Heart left ventricle (tissue), 16 donors: ENCODE measurements around the gene GAD2. TPM values are rescaled to one million over a fixed set of nuclear protein-coding genes. Genes with fewer than 3 reads are reported as not detected.

Experiments
- ATAC-seq, 4 donors: fragments of 200-7000 bp; cut with Tn5 transposase; one replicate each; pipeline ENCODE4 v1.9.1; 2020 to 2022; ENCODE audit warnings: moderate library complexity in 4 of 4, mild to moderate bottlenecking in 3 of 4, moderate number of reproducible peaks in 1 of 4
- DNase-seq, 5 donors: peaks; one replicate each; pipeline ENCODE4 v3.0.0-alpha.2; 2020
- H3K27ac ChIP-seq, 12 donors: fragments of 200-600 bp; sonication (generic) in 4 of 12; one replicate each; pipeline versions ENCODE4 v1.5.0 to v1.8.0; 2016 to 2022; ENCODE audit warnings: mild to moderate bottlenecking in 2 of 12
- H3K27me3 ChIP-seq, 9 donors: fragments of 200-600 bp; sonication (generic) in 2 of 9; one replicate each; pipeline versions ENCODE4 v1.5.1 to v1.8.0; 2016 to 2022; ENCODE audit warnings: mild to moderate bottlenecking in 3 of 9
- H3K36me3 ChIP-seq, 9 donors: fragments of 200-600 bp; sonication (generic) in 2 of 9; one replicate each; pipeline versions ENCODE4 v1.5.0 to v1.8.0; 2018 to 2022; ENCODE audit warnings: mild to moderate bottlenecking in 2 of 9
- H3K4me1 ChIP-seq, 12 donors: fragments of 200-600 bp; sonication (generic) in 4 of 12; one replicate each; pipeline versions ENCODE4 v1.5.0 to v1.8.0; 2016 to 2022; ENCODE audit warnings: mild to moderate bottlenecking in 3 of 12
- H3K4me3 ChIP-seq, 12 donors: fragments of 200-600 bp; sonication (generic) in 4 of 12; one replicate each; pipeline versions ENCODE4 v1.5.0 to v1.8.0; 2017 to 2022; ENCODE audit warnings: mild to moderate bottlenecking in 9 of 12, moderate library complexity in 4 of 12
- H3K9me3 ChIP-seq, 12 donors: fragments of 200-600 bp; sonication (generic) in 4 of 12; one replicate each; pipeline versions ENCODE4 v1.5.0 to v1.8.0; 2016 to 2022; ENCODE audit warnings: mild to moderate bottlenecking in 1 of 12
- POLR2A ChIP-seq, 2 donors: fragments of 450-650 bp; IDR thresholded peaks; one replicate each; pipeline ENCODE4 v1.6.1; 2017; ENCODE audit warnings: antibody characterized with exemption in 2 of 2, mild to moderate bottlenecking in 2 of 2, moderate library complexity in 2 of 2
- WGBS, 4 donors: extraction: QIAGEN DNeasy Blood & Tissue Kit in 2 of 4; methylation state at CpG; one replicate each; pipeline versions ENCODE4 v1.1.5 to v1.1.7; 2013 to 2018; 5-methylcytosine and 5-hydroxymethylcytosine counted together
- intact Hi-C, 10 donors: fragments of 100-400 bp; cut with DNase I; formaldehyde crosslinking; loops; one replicate each; pipeline versions ENCODE4 v1.11.1 to v1.14.2; 2022
- polyA plus RNA-seq, 2 donors: library from polyadenylated mRNA; stranded (reverse); fragments of 200-250 nt; gene quantifications; one replicate each; pipeline ENCODE4 v1.2.3, GENCODE V29; 2013
- total RNA-seq, 9 donors: library from RNA; depleted of rRNA in 2 of 9; stranded (reverse); fragments of >200 nt in 2 of 9; fragmentation: NEBNext Ultra II Directional in 3 of 9; extraction: Animal tissue kit (Norgen Biotek cat#: 25700) in 3 of 9; gene quantifications; one replicate each; pipeline versions ENCODE4 v1.1.0 to v1.2.4, GENCODE V29; 2016 to 2023
- TF ChIP-seq, protein P1 (sequence below), 12 donors: fragments of 200-600 bp; sonication (generic) in 4 of 12; IDR thresholded peaks; one replicate each; pipeline versions ENCODE4 v1.5.0 to v1.8.0; 2018 to 2022; ENCODE audit warnings: antibody characterized with exemption in 12 of 12, mild to moderate bottlenecking in 5 of 12
- donor health status: ischemic (EF 13 %, LVEDD 7.1; RV severe dilation, severe dysfunction).
- donor health status: healthy with polysubstance abuse.
- donor health status: DM: no; HTN: yes; CAD: no.
- donor health status: DM: no; HTN: no; CAD: no.
- donor health status: ischemic (EF 25% LVEDD 6.9; RV normal size, moderate dysfunction).
- donor health status: ischemic (EF 25% LVEDD 5.7; RV mildly dilated, moderate dysfunction).
- donor health status: healthy.
- donor health status: DM: yes; HTN: yes; CAD: no.
- donor health status: ischemic (EF 35%, LVEDD 5.7; RV mildly dilated, moderate dysfunction).
- donor health status: nonischemic (EF 11% LVEDD 7.7; RV severe dilation, severe dysfunction).
- donor health status: DM: yes; HTN: yes; CAD: no.
- donor health status: PGD.
- donor health status: ischemic (EF 29% LVEDD 5.4; RV normal size, mild dysfunction).
- donor health status: nonischemic (EF 23%, LVEDD 6.1; RV moderate dilation, normal function).

The GAD2 gene
- total and polyA plus RNA-seq, 11 donors: not detected

DNA sequence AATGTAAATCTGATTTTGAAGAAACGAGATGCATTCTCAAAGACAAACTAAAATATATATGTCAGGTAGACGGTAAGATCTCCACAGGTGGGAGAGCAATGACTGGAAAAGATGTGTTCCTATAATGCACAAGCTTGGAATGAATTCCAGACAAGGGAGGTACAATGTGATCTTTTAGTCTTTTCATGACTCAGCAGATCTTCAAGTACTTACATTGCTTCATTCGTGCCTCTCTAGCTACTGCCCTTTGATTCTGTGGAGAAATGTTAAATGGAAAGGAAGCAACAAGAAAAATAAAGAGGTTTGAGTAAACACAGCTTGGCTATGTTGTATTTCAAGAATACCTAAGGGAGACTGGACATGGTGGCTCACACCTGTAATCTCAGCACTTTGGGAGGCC, 106.6 kb downstream of the GAD2 start:
- DNase-seq (no peak), ATAC-seq (no peak)
- no peaks in the 10 kb centered on the region for H3K36me3 ChIP-seq
- no peak overlapping the region for H3K4me3 ChIP-seq
- peaks cover 0 to 6% (median 0%) of the 10 kb centered on the region in 12 donors for H3K9me3 ChIP-seq
- intact Hi-C loops: no loop called here
- no peaks in the 10 kb centered on the region for H3K4me1 ChIP-seq
- 76 to 83% (median 80%) methylated on average over 3 of the region's 3 CpGs for WGBS, 4 donors
- TF ChIP-seq POLR2A (IDR thresholded peaks at IDR 0.05): no peak
- TF ChIP-seq, protein P1, sequence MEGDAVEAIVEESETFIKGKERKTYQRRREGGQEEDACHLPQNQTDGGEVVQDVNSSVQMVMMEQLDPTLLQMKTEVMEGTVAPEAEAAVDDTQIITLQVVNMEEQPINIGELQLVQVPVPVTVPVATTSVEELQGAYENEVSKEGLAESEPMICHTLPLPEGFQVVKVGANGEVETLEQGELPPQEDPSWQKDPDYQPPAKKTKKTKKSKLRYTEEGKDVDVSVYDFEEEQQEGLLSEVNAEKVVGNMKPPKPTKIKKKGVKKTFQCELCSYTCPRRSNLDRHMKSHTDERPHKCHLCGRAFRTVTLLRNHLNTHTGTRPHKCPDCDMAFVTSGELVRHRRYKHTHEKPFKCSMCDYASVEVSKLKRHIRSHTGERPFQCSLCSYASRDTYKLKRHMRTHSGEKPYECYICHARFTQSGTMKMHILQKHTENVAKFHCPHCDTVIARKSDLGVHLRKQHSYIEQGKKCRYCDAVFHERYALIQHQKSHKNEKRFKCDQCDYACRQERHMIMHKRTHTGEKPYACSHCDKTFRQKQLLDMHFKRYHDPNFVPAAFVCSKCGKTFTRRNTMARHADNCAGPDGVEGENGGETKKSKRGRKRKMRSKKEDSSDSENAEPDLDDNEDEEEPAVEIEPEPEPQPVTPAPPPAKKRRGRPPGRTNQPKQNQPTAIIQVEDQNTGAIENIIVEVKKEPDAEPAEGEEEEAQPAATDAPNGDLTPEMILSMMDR (IDR thresholded peaks at IDR 0.05): no peak
- H3K27me3 ChIP-seq: no peaks in the 10 kb centered on the region
- H3K27ac ChIP-seq: no peak overlapping the region

DNA sequence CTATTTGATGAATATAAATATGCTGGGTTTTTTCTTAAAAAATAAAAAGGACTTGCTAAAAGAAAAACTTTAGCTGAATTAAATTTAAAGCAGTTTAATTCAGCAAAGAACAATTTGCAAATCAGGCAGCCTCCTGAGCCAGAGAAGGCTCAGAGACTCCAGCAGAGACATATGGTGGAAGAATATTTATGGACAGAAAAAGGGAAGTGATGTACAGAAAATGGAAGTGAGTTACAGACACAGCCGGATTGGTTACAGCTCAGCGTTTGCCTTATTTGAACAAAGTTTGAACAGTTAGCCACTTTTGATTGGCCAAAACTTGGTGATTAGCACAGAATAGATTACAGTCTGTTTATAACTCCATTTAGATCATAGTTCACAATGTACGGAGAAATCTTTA, 110.3 kb downstream of the GAD2 start:
- no peaks in the 10 kb centered on the region for H3K36me3 ChIP-seq
- no peak for ATAC-seq
- no peak for DNase-seq
- no peak overlapping the region for H3K4me3 ChIP-seq
- H3K27me3 ChIP-seq: no peaks in the 10 kb centered on the region
- no peak overlapping the region for H3K27ac ChIP-seq
- H3K4me1 ChIP-seq: no peaks in the 10 kb centered on the region
- peaks cover 0 to 6% (median 0%) of the 10 kb centered on the region in 12 donors for H3K9me3 ChIP-seq
- intact Hi-C loops: no loop called here
- WGBS, 4 donors: 87 to 89% (median 88%) methylated on average over 3 of the region's 3 CpGs
- no peak for TF ChIP-seq POLR2A (IDR thresholded peaks at IDR 0.05)
- TF ChIP-seq, protein P1 (IDR thresholded peaks at IDR 0.05): no peak

DNA sequence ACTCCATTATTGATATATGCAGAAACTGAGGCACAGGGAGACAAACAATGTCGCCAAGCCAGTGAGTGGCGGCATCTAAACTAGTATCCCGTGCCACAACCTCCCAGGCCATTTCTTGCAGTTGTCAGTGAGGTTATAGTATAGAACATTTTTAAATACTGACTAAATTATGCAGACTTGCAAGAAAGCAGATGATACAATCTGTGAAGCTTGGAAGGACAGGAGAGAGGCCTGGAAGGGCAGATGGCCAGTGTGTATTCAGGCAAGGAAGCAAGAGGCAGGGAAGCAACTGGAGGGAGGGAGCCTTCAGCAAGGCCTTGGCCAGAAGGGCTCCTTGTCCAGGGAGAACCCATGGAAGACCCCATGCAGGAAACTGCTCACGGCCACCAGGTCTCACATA, 111.2 kb downstream of the GAD2 start:
- no peaks in the 10 kb centered on the region for H3K36me3 ChIP-seq
- intact Hi-C loops: no loop called here
- H3K4me1 ChIP-seq: no peaks in the 10 kb centered on the region
- ATAC-seq: no peak
- WGBS, 4 donors: 82 to 89% (median 87%) methylated on average over 4 of the region's 4 CpGs
- H3K9me3 ChIP-seq: peaks cover 0 to 6% (median 0%) of the 10 kb centered on the region in 12 donors
- H3K4me3 ChIP-seq: no peak overlapping the region
- no peaks in the 10 kb centered on the region for H3K27me3 ChIP-seq
- DNase-seq: no peak
- no peak overlapping the region for H3K27ac ChIP-seq
- TF ChIP-seq POLR2A (IDR thresholded peaks at IDR 0.05): no peak
- TF ChIP-seq, protein P1 (IDR thresholded peaks at IDR 0.05): no peak

DNA sequence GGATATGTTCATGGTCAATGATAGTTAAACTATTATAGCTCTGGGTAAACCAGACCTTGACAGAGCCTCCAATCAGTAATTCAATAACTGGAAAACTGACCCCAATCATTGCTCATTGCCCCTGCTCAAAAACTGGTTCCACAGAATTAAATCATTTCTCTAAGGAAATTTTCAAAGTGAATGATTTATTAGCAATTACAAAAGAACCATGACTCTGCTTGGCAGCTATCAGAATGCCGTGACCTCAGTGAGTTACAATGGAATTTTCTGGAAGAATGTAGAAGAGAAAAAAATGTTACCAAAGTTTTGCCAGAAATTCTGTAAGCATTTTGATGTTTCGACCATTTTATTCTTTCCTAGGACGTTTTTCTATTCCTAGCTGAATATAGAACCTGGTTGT, 114.8 kb downstream of the GAD2 start:
- no peak overlapping the region for H3K27ac ChIP-seq
- H3K4me3 ChIP-seq: no peak overlapping the region
- no peak for DNase-seq
- no peaks in the 10 kb centered on the region for H3K4me1 ChIP-seq
- no peaks in the 10 kb centered on the region for H3K36me3 ChIP-seq
- TF ChIP-seq POLR2A (IDR thresholded peaks at IDR 0.05): no peak
- TF ChIP-seq, protein P1 (IDR thresholded peaks at IDR 0.05): no peak
- no peak for ATAC-seq
- H3K27me3 ChIP-seq: no peaks in the 10 kb centered on the region
- H3K9me3 ChIP-seq: peaks cover 0 to 21% (median 9%) of the 10 kb centered on the region in 12 donors
- 72 to 76% (median 74%) methylated on average over 3 of the region's 3 CpGs for WGBS, 4 donors
- intact Hi-C loops: loop anchor here in 2 of 10 donors (5.0 to 10.0 kb wide), 2 partner anchors 226 to 553 kb away; no protein-coding TSS in a partner anchor
